Measurements from ENCODE around the gene OR10J4.

DNA sequence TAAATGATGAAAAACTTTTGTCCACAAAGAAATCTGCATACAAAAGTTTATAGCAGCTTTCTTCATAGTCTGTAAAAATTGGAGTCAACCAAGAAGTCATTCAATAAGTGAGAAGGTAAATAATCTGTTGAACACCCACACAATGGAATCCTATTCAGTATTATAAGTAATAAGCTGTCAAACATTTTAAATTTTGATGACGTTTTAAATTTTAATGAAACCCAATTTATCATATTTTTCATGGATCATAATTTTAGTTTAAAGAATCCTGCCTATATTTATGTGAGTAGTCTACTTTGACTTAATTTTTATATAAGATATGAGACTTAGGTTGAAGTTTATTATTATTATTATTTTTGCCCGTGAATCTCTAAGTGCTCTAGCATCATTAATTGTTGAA is 27.5 kb downstream of the OR10J4 start:
- no peak for TF ChIP-seq TAF1 (IDR thresholded peaks at IDR 0.05; ENCODE audit: borderline replicate concordance, insufficient read depth, low read length)
- no peak for TF ChIP-seq POLR2AphosphoS5 (IDR thresholded peaks at IDR 0.05; ENCODE audit: low read depth, low read length)

Measured in PFSK-1 (cell line).